GM12878 (cell line): ENCODE data around the gene SIX3.

Source experiments
- EZH2 ChIP-seq: IDR thresholded peaks from 2 replicates; pipeline ENCODE4 v1.6.1; 2012; ENCODE audit warnings: low read depth, mild to moderate bottlenecking, control low read depth, inconsistent platforms, low read length, borderline replicate concordance; ENCODE audit not compliant: control insufficient read depth
- PML ChIP-seq: IDR thresholded peaks from 2 replicates; pipeline ENCODE4 v1.6.1; 2012; ENCODE audit warnings: low read length, inconsistent platforms
- POLR2A ChIP-seq: IDR thresholded peaks from 2 replicates; pipeline ENCODE4 v1.6.1; 2011; ENCODE audit warnings: low read depth, mild to moderate bottlenecking, low read length
- POLR2AphosphoS5 ChIP-seq: IDR thresholded peaks from 2 replicates; pipeline ENCODE4 v1.6.1; 2011; ENCODE audit warnings: mild to moderate bottlenecking, low read length, inconsistent platforms
- RUNX3 ChIP-seq: IDR thresholded peaks from 2 replicates; pipeline ENCODE4 v1.6.1; 2012; ENCODE audit warnings: low read length, inconsistent platforms
- SUZ12 ChIP-seq: fragments of 200-600 bp; sonication (generic); IDR thresholded peaks from one replicate; pipeline ENCODE4 v1.6.1; 2018; ENCODE audit warnings: antibody characterized with exemption, mild to moderate bottlenecking; ENCODE audit not compliant: unreplicated experiment
- ZSCAN29 ChIP-seq: fragments of 450-650 bp; IDR thresholded peaks from 2 replicates; pipeline ENCODE4 v1.6.1; 2017; ENCODE audit warnings: mild to moderate bottlenecking, moderate library complexity
- TF ChIP-seq, protein P1 (sequence below), 3 experiments: IDR thresholded peaks in 2 of 3; conservative IDR thresholded peaks in 1 of 3; 2 replicates each; pipeline ENCODE4 v1.5.1; 2011; ENCODE audit warnings: low read depth in 3 of 3, low read length in 3 of 3, mild to moderate bottlenecking in 3 of 3, control low read depth in 2 of 3, moderate library complexity in 2 of 3, inconsistent platforms in 1 of 3, mixed read lengths in 1 of 3; ENCODE audit not compliant: control insufficient read depth in 2 of 3, insufficient read depth in 1 of 3; ENCODE audit errors: extremely low read depth in 1 of 3
- TF ChIP-seq, protein P2 (sequence below): IDR thresholded peaks from 2 replicates; pipeline ENCODE4 v1.6.1; 2011; ENCODE audit warnings: low read depth, low read length, improper control_type of control experiment, borderline replicate concordance
- TF ChIP-seq, protein P3 (sequence below): fragments of 450-650 bp; IDR thresholded peaks from 2 replicates; pipeline ENCODE4 v1.6.1; 2017; ENCODE audit warnings: borderline replicate concordance
- TF ChIP-seq, protein P4 (sequence below): IDR thresholded peaks from 2 replicates; pipeline ENCODE4 v1.6.1; 2012; ENCODE audit warnings: low read depth, low read length, improper control_type of control experiment

DNA sequence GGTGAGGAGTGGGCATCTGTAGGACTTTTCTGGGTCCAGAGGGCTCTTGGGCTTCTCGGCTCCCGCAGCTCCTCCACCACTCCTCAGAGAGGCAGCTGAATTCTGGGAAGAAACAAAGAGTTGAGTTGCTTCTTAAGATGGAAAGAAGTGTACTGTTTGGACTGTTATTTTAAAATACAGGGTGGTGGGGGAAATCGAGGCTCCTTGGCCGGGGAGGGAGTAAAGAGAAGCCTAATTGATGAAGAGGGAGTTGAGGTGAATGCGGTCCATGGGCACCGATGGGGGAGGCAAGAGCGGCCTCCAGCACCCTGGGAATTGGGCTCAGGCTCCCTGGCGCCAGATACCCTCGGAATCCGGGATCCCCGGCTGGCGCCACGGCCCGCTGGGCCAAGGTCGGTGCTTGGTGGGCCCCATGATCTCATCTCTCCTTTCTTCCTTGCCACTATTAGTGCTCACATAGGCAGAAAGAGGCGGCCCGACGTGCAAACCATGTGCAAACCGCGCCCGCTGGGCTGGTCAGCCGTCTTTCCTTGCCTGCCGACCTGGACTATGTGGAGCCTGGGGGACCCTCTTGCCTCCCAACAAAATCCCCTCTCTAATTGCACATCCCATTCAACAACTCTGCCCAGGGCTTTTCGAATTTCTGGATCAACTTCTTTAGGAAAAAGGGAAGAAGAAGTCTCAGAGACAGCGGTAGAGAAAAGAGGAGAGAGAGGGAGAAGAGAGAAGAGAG lies 604 bp upstream of the SIX3 start:
- TF ChIP-seq, protein P1, sequence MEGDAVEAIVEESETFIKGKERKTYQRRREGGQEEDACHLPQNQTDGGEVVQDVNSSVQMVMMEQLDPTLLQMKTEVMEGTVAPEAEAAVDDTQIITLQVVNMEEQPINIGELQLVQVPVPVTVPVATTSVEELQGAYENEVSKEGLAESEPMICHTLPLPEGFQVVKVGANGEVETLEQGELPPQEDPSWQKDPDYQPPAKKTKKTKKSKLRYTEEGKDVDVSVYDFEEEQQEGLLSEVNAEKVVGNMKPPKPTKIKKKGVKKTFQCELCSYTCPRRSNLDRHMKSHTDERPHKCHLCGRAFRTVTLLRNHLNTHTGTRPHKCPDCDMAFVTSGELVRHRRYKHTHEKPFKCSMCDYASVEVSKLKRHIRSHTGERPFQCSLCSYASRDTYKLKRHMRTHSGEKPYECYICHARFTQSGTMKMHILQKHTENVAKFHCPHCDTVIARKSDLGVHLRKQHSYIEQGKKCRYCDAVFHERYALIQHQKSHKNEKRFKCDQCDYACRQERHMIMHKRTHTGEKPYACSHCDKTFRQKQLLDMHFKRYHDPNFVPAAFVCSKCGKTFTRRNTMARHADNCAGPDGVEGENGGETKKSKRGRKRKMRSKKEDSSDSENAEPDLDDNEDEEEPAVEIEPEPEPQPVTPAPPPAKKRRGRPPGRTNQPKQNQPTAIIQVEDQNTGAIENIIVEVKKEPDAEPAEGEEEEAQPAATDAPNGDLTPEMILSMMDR (IDR thresholded peaks at IDR 0.05 in 2 of 3, conservative IDR thresholded peaks at IDR 0.05 in 1 of 3; ENCODE audit: control insufficient read depth in 2 of 3, extremely low read depth in 1 of 3, insufficient read depth in 1 of 3, low read depth in 3 of 3, low read length in 3 of 3), result no peak
- no peak for TF ChIP-seq POLR2AphosphoS5
- TF ChIP-seq POLR2A, result no peak
- TF ChIP-seq, protein P2, sequence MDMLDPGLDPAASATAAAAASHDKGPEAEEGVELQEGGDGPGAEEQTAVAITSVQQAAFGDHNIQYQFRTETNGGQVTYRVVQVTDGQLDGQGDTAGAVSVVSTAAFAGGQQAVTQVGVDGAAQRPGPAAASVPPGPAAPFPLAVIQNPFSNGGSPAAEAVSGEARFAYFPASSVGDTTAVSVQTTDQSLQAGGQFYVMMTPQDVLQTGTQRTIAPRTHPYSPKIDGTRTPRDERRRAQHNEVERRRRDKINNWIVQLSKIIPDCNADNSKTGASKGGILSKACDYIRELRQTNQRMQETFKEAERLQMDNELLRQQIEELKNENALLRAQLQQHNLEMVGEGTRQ, result no peak
- TF ChIP-seq EZH2, result no peak
- TF ChIP-seq SUZ12, result peak; percentile 47
- TF ChIP-seq ZSCAN29, result no peak
- TF ChIP-seq PML, result no peak
- TF ChIP-seq, protein P3, sequence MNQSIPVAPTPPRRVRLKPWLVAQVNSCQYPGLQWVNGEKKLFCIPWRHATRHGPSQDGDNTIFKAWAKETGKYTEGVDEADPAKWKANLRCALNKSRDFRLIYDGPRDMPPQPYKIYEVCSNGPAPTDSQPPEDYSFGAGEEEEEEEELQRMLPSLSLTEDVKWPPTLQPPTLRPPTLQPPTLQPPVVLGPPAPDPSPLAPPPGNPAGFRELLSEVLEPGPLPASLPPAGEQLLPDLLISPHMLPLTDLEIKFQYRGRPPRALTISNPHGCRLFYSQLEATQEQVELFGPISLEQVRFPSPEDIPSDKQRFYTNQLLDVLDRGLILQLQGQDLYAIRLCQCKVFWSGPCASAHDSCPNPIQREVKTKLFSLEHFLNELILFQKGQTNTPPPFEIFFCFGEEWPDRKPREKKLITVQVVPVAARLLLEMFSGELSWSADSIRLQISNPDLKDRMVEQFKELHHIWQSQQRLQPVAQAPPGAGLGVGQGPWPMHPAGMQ, result no peak
- TF ChIP-seq RUNX3, result no peak
- TF ChIP-seq, protein P4, sequence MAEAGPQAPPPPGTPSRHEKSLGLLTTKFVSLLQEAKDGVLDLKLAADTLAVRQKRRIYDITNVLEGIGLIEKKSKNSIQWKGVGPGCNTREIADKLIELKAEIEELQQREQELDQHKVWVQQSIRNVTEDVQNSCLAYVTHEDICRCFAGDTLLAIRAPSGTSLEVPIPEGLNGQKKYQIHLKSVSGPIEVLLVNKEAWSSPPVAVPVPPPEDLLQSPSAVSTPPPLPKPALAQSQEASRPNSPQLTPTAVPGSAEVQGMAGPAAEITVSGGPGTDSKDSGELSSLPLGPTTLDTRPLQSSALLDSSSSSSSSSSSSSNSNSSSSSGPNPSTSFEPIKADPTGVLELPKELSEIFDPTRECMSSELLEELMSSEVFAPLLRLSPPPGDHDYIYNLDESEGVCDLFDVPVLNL, result no peak
